Stimulated activated CD8-positive, alpha-beta memory T cell treated with anti-CD3 and anti-CD28 coated beads, Interleukin-2, amount 100 ng/mL, for 1 hour (primary cell): Measurements from ENCODE around the gene LTBR.

ENCODE experiments used
- DNase-seq, 2 donors: peaks; one replicate each; pipeline ENCODE4 v3.0.0-alpha.2; 2020; ENCODE audit warnings: low read depth in 2 of 2

LTBR gene

DNA sequence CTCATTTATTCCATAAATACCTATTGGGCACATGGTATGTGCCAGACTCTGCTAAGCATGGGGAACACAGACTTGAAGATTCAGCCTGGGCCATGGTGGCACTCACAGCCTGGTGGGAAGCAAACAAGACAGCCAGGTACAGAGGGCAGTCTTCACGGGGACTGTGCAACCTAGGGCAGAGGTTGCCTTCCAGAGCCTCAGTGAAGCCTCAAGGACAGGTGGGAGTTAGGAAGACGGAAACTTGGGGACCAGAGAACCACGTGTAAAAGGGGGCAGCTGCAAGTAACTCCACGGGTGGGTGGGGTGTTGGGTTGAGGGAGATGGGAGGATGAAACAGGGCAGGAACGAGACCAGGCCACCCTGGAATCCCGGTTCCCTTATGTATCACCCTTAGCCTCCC lies 980 bp upstream of the LTBR start:
- DNase-seq: no peak

DNA sequence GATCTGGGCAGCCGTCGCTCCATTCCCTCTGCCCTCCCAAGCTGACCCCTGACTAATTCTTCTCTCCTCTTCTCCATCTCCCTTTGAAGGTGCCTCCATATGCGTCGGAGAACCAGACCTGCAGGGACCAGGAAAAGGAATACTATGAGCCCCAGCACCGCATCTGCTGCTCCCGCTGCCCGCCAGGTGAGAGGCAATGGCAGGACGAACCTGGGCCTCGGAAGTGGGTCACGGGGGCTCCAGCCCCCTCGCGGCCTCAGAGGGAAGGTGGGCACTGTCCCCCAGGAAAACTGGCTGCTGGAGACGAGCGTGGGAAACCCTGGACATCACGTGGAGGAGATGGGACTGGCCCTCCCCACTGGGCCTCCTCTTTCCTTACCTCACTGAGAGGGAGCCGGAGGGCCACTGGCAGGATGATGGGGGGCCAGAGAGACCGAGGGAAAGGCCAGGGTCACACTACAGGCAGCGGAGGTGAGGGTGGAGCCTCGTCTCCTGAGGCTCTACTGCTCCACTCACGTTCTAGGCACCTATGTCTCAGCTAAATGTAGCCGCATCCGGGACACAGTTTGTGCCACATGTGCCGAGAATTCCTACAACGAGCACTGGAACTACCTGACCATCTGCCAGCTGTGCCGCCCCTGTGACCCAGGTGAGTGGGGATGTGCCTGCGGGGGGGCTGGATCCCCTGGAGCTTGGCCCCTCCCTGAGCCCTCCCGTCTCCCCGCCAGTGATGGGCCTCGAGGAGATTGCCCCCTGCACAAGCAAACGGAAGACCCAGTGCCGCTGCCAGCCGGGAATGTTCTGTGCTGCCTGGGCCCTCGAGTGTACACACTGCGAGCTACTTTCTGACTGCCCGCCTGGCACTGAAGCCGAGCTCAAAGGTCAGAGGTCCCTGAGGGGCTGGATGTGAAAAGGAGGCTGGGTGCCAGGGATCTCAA lies 806 bp downstream of the LTBR start:
- no peak for DNase-seq

DNA sequence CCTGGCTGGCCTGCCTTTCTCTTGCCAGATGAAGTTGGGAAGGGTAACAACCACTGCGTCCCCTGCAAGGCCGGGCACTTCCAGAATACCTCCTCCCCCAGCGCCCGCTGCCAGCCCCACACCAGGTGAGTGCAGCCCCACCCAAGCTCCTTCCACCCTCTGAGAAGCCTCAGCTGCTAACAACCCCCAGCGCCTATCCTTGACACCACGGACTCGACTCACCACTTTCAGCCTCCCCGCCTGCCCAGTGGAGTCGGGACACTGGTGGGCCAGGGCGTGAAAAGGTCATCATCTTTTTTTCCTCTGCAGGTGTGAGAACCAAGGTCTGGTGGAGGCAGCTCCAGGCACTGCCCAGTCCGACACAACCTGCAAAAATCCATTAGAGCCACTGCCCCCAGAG lies 2.1 kb downstream of the LTBR start:
- no peak for DNase-seq

DNA sequence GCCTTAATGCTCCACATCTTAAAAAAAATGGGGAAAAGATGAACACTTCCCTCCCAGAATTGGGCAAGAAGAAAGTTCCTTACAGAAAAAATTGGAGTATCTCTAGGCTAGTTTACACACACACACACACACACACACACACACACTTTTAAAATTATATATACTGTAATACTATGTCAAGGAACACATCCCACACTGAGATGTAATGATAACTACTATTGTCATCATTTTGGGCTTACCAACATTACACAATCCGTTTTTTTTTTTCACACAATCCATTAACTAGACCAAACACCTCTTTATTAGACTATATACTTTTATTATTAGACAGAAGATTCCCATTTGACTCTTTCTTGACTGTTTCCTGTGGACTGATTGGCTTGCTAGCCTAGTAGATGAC lies 2.5 kb downstream of the LTBR start:
- no peak for DNase-seq

DNA sequence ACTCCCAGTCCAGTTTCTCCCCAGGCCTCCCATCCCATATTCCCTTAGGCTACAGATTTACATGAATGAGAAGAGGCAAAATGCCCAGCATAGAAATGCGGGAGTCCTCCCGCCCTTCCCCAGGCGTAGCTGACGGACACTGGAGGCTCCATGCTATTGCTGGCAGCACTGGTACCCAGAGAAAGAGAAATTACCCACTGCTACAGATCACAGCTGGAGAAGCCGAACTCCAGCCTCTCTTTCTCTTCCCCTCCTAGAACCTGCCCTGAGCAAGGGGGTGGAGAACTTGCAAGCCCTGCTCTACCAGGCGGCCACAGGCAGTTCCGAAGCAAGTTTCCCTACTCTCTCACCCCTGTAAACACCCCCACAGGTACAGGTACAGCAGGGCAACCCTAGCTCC lies 3.6 kb downstream of the LTBR start:
- DNase-seq: no peak

DNA sequence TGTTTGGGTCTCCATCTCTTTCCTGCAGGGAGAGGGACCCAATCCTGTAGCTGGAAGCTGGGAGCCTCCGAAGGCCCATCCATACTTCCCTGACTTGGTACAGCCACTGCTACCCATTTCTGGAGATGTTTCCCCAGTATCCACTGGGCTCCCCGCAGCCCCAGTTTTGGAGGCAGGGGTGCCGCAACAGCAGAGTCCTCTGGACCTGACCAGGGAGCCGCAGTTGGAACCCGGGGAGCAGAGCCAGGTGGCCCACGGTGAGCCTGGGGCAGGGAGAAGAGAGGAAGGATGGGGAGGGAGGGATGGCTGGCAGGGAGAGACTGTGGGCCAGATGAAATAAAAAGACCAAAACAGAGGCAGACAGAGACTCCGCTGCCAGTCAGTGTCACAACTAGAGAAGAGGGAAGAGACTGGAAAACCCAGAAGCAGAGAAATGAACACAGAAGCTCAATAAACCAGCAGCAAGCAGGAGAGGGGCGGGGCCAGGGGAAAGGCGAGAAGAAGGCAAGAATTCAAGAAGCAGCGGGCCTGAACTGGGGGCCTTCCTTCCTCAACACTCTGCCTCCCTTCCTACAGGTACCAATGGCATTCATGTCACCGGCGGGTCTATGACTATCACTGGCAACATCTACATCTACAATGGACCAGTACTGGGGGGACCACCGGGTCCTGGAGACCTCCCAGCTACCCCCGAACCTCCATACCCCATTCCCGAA lies 6.3 kb downstream of the LTBR start:
- DNase-seq: no peak

DNA sequence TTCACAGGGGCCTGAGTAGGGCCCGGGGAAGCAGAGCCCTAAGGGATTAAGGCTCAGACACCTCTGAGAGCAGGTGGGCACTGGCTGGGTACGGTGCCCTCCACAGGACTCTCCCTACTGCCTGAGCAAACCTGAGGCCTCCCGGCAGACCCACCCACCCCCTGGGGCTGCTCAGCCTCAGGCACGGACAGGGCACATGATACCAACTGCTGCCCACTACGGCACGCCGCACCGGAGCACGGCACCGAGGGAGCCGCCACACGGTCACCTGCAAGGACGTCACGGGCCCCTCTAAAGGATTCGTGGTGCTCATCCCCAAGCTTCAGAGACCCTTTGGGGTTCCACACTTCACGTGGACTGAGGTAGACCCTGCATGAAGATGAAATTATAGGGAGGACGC lies 7.1 kb downstream of the LTBR start:
- DNase-seq: no peak

DNA sequence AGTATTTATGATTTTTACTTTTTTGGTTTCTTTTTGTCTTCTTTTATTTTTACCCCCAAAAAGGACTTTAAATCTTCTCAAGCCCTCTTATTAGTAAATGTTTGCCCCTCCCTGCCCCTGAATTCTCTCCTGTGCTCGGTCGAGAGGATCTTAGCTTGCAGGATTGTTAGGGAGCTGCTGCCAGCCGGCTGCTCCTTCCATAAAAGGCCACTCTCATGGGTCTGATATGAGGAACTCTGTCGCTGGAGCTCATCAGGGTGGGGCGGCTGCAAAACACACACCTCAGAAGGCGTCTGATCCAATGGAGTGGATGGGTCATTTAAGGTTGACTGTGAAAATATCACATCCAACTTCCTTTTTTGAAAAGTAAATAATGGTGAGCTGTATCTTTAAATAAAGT lies 8.5 kb downstream of the LTBR start:
- DNase-seq: no peak

DNA sequence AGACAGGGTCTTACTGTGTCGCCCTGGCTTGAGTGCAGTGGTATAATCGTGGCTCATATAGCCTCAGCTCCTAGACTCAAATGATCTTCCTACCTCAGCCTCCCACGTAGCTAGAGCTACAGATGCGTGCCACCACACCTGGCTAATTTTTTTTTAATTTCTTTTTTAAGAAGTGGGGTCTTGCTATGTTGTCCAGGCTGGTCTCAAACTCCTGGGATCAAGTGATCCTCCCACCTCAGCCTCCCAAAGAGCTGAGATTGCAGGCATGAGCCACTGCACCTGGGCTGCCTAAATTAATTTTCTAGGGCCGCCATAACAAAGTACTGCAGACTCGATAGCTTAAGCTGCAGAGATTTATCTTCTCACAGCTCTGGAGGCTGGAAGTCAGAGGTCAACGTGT lies 9.1 kb downstream of the LTBR start:
- DNase-seq: no peak

DNA sequence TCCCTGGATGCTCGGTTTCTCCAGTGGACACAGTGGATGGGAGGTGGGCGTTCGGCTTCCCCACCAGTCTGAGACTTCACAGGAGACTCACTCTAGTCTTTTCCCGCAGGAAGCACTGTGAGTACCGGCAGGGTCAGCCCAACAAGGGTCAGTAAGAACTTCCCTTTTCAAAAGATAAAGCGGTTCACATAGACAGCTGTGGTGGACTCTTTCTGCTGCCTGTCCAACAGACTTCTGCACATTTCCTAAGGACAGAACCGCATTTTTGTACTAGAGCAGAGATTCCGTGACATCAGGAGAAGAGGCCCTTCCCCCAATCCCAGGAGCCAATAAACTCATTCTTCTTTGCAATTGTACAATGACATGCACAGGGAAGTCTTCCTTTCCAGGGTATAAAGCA lies 10.4 kb downstream of the LTBR start:
- no peak for DNase-seq

DNA sequence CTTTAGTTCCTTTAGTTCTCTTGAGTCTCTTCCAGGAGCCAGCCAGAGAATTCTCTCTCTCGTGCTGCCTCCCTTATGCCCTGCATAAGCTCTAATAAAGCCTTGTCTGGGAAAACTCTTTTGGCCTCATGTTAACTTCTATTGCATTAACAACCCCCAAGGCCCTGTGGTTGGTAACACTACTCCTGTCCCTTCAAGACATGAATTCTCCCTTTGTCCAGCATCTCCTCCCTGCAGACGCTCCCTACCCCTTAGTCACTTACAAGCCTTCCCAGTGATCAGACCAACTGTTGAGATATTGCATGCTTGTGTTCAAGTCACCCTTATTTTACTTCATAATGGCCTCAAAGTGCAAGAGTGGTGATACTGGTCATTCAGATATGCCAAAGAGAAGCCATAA lies 12.1 kb downstream of the LTBR start:
- no peak for DNase-seq

DNA sequence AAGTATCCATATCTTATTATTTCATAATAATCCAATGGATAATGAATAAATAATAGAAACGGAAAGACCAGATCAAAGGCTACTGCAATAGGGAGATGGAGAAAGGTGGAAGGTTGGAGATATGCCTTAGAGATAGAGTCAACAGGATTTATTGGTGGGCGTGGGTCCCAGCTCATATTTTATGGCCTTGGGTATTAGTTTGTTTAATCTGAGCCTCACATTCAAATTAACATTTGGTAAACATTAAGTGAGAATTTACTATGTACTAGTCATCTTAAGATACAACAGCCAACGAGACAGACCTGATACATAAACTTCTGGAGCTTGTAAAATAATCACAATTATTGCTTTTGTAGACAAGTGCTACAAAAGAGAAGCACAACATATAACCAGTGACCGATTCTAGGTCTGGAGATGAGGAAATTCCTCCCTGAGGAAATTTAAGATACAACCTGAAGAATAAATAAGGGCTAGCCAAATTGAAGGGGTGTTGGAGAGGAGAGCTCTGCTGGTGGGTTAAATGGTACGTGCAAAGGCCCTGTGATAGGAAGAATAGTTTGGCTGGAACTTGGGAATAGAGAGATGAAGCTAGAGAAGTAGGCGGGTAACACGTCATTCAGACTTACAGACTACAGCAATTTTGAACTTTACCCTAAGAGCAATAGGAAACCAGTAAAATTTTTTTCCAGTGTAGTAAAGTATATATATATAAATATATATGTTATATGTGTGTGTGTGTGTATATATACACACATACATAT lies 16.1 kb downstream of the LTBR start:
- DNase-seq: no peak

DNA sequence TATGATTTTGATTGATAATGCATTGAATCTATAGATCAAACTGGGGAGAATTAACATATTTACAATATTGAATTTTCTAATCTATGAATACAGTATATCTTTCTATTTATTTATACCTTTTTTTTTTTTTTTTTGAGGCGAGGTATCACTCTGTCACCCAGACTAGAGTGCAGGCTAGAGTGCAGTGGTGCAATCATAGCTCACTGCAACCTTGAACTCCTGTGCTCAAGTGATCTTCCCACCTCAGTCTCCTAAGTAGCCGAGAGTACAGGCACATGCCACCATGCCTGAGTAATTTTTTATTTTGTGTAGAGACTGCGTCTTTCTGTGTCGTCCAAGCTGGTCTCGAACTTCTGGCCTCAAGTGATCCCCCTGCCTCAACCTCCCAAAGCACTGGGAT lies 20.4 kb downstream of the LTBR start:
- DNase-seq: no peak

DNA sequence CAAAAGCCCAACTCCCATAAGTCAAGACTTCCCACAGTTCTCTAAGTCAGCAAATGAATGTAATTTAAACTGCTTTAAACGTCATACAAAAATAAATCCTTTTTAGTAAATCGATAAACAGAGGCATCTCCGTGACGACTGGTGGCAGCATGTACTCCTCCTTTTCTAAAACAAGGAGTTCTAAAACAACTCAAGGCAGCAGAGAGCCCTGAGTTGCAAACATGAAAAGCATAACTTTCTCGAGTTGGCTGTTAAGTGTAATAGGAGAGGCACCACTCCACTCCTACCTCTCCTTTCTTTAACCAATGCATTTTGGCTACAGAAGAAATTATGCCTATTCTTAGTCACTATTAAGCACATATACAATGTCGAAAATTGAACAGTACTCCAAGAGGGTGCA lies 22.0 kb downstream of the LTBR start:
- no peak for DNase-seq

DNA sequence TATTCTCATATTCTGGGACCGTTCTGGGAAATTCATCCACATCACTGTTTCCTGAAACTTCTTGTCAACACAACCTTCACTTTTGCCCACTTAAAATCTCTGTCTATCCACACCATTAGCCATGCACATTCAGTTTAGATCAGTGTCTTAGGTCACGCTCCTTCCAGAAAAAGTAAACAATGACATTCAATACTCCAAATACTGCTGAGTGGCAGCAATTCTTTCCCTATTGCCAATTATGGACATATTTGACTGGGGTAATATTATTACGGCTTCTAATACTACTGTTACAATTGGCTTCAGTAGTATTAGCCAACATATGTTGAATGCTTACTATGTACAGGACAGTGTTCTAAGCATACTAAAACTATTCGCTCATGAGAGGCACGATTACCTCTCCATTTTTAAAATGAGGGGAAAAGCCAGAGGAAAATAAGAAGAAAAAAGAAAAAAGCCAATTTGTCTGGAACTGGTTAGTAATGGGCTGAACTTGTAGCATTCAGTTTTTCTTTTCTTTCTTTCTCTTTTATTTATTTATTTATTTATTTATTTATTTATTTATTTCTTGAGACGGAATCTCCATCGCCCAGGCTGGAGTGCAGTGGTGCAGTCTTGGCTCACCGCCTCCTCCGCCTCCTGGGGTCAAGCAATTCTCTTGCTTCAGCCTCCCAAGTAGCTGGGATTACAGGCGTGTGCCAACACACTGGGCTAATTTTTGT lies 23.4 kb downstream of the LTBR start:
- no peak for DNase-seq

DNA sequence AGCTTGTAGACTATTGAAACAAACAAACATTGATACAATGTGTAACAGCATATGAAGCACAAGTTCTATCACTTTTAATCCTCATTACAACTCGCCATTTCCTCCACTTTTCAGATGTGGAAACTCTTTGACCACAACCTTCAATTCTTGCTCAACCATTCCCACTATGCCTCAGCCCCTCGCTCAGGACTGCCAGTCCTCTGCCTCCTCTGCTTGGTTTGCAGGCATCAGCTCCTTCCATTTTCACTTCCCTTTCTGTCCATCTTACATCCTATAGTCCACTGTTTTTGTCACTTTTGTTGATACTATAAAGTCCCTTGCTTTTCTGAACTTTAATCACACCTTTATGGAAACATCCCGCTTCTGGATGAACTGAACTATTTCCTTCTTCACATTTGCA lies 32.6 kb downstream of the LTBR start:
- DNase-seq: no peak

DNA sequence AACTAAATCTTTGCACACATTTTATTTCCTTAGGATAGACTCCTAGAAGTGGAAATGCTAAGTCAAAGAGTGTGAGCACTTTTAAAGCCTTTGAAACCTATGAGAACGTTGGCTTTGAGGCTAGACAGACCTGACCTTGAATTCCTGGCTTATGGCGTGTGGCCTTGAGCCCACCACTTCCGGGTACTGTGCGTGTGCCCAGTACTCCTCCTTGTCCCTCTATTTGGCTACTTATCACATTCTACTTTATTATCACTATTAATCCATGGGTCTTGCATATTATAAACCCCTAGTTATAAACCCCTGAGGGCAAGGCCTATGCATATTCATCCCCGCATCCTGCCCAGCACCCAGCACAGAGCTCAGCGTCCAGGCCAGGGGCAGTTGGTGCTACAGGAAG lies 34.8 kb downstream of the LTBR start:
- DNase-seq: no peak

DNA sequence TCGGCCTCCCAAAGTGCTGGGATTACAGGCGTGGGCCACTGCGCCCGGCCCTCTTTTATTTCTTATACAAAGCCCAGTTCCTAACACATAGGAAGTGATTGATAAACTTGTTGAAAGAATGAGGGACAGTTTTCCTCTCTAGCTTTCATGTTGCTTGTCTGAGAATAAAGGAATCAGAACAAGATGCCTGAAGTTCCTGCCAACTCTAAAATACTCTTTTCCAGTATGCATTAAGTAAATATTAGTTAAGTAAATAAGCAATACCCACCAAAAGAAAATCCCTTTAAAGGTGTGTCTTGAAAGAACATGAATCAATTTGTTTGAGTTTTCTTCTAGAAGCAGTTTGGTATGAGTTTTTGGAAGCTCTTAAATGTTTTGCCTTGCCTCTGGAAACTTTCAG lies 36.4 kb downstream of the LTBR start:
- DNase-seq: no peak

DNA sequence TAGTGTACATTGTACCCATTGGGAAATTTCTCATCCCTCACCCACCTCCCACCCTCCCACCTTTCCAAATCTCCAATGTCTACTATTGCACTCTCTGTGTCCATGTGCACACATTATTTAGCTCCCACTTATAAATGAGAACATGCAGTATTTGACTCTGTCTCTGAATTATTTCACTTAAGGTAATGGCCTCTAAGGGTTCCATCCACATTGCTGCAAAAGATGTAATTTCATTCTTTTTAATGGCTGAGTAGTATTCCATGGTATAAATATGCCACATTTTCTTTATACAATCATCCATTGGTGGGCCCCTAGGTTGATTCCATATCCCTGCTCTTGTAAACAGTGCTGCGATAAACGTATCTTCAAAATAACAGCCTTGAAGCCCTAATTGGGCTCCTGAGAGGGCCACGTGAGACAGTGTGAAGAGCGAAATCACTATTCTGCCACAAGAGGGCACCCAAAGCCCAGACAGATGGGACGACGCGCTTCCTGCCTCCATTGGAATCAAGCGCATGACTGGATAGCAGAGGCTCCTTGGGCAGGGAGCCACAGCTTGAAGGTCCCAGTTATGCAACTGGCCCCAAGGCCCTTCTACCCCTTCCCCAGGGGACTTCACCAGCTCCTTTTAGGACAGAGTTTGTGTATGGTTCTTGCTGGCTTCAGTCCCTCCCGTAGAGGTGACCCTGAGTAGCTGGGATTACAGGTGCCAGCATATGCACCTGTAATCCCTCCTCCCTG lies 39.5 kb downstream of the LTBR start:
- DNase-seq: peak; percentile 41 to 62

DNA sequence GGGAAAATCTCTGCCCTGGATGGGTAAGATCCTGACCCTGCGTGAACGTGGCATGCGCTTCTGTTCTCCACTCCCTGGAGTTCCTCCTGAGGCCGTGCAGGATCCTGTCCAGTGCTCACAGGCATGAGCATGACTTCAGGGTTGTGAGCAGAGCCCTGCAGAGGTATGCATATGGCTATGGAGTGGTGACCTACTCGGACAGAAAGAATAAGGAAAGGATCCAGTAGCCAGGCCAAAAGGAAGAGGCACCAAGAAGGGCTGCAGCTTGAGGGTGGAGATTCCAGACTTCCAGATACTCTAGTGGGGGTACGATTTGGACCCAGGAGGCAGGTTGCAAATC lies 40.0 kb downstream of the LTBR start:
- no peak for DNase-seq

DNA sequence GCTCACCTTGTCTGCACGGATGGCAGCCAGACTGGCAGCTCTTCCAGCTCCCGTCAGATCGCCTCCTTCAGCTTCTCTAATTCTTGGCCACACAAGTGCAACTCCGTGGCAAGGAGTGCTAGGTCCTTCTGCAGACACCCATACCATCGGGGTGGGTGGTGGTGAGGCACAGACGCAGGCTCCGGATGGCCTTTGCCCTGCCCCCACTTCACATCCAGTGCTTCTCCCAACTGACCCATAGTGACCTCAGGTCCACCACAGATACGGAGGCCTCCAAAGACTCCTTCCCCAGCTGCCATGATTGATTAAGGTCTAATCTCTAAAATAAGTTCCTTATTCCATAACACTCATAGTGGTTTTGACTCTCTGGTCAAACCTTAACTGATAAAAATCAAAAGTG lies 40.9 kb downstream of the LTBR start:
- DNase-seq: no peak
